Kidney epithelial cell (primary cell): ENCODE data around the gene CCDC87. TPM values are rescaled to one million over a fixed set of nuclear protein-coding genes. Genes with fewer than 3 reads are reported as not detected.
"Not testable (repeated sequence)": the region's sequence is repeated elsewhere in the genome, so short reads cannot be mapped to it uniquely, and the experiment has no call there.

Experiments used
- DNase-seq: peaks from one replicate; pipeline ENCODE4 v3.0.0-alpha.2; 2010; ENCODE audit warnings: low read depth
- H3K27me3 ChIP-seq: 2 replicates; pipeline ENCODE4 v1.6.0; 2011; ENCODE audit warnings: low read length; ENCODE audit not compliant: control insufficient read depth, insufficient read depth
- H3K36me3 ChIP-seq: 2 replicates; pipeline ENCODE4 v1.5.1; 2011; ENCODE audit warnings: low read length; ENCODE audit not compliant: control insufficient read depth, insufficient read depth
- H3K4me3 ChIP-seq: 2 replicates; pipeline ENCODE4 v1.5.1; 2011; ENCODE audit warnings: low read depth, mild to moderate bottlenecking, control low read depth, low read length
- total RNA-seq: library from RNA; depleted of rRNA; stranded (reverse); fragments of >200 nt; gene quantifications from 2 replicates; pipeline ENCODE4 v1.2.3, GENCODE V29; 2015
- TF ChIP-seq, protein P1 (sequence below): IDR thresholded peaks from 2 replicates; pipeline ENCODE4 v1.5.1; 2011; ENCODE audit warnings: mild to moderate bottlenecking, moderate library complexity, low read length, control low read depth, inconsistent platforms; ENCODE audit not compliant: insufficient read depth, poor library complexity, severe bottlenecking

CCDC87 gene
- total RNA-seq, 1 donor from 2014 or later: 0.58 TPM

DNA sequence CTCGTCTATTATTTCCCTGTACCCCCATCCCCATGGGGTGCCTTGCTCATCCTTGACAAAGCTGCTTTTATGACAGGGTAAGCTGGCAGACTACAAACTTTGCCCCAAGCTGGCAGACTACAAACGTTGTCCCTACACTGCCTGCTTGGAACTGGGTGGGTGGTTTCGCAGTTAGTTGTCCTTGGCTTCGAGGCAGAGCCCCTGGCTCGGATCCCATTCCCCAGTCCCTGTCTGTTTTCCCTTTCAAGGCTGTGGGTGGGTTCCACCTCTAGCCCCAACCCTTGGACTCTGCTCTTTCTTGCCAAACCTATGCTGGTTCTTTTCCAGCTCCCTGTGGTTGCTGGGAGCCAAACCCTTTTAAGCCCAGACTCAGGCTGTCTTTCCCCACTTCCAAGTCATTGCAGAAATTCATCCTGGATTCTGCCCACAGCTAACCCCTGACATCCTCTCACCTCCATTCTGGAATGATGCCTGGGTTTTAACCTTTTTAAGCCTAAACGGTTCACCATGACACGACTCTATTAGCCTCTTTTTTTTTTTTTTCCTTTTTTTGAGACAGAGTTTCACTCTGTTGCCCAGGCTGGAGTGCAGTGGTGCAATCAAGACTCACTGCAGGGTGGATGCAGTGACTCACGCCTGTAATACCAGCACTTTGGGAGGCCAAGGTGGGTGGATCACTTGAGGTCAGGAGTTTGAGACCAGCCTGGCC lies 14.4 kb upstream of the CCDC87 start:
- no peaks in the 10 kb centered on the region for H3K36me3 ChIP-seq
- H3K4me3 ChIP-seq: no peak overlapping the region
- DNase-seq: no peak
- TF ChIP-seq, protein P1, sequence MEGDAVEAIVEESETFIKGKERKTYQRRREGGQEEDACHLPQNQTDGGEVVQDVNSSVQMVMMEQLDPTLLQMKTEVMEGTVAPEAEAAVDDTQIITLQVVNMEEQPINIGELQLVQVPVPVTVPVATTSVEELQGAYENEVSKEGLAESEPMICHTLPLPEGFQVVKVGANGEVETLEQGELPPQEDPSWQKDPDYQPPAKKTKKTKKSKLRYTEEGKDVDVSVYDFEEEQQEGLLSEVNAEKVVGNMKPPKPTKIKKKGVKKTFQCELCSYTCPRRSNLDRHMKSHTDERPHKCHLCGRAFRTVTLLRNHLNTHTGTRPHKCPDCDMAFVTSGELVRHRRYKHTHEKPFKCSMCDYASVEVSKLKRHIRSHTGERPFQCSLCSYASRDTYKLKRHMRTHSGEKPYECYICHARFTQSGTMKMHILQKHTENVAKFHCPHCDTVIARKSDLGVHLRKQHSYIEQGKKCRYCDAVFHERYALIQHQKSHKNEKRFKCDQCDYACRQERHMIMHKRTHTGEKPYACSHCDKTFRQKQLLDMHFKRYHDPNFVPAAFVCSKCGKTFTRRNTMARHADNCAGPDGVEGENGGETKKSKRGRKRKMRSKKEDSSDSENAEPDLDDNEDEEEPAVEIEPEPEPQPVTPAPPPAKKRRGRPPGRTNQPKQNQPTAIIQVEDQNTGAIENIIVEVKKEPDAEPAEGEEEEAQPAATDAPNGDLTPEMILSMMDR: no peak
- no peaks in the 10 kb centered on the region for H3K27me3 ChIP-seq

DNA sequence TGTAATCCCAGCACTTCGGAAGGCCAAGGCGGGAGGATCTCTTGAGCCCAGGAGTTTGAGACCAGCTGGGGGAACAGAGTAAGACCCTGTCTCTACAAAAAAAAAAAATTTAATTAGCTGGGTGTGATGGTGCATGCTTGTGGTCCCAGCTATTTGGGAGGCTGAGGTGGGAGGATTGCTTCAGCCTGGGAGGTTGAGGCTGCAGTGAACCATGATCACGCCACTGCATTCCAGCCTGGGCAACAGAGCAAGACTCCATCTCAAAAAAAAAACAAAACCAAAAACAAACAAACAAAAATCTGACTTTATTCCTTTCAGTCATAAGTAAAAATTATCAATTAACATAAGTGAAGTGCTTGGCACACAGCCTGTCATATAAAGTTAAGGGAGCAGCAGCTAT lies 13.7 kb upstream of the CCDC87 start:
- not testable (repeated sequence) for H3K4me3 ChIP-seq, H3K36me3 ChIP-seq, DNase-seq, H3K27me3 ChIP-seq

DNA sequence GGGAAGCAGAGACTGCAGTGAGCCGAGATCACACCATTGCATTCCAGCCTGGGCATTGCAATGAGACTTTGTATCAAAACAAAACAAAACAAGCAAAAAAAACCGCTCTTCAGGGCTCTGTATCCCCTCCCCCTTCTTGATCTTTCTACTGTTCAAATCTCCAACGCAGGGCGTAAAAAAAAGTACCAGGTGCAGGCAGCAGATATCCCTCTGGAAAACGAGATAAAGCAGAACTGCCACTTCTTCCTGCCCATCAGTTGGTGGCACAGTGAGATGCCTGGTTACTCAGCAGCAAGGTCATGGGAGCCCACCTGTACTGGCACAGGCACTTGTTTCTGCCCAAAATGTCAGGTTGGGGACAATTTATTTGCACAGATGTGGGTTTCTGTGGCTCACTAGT lies 11.3 kb upstream of the CCDC87 start:
- Histone ChIP-seq H3K36me3 (peaks cover 1% of the 10 kb centered on the region), H3K4me3 (no peak overlapping the region)
- TF ChIP-seq, protein P1: no peak

DNA sequence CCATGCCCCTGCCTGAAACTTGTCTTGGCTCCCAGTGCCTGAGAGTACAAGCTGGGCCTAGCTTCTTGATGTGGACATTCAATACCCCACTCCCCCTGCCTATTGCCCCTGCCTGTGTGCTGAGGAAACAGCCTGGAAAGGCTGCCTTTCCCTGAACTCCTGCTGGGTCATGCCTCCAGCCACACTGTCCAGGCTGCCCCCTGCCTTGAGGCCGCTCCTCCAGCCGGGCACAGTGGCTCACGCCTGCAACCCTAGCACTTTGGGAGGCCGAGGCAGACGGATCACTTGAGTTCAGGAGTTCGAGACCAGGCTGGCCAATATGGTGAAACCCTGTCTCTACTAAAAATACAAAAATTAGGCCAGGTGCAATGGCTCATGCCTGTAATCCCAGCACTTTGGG lies 10.2 kb upstream of the CCDC87 start:
- no peak for DNase-seq
- Histone ChIP-seq H3K27me3 (no peaks in the 10 kb centered on the region), H3K36me3 (peaks cover 1% of the 10 kb centered on the region), H3K4me3 (no peak overlapping the region)
- TF ChIP-seq, protein P1: no peak

More for the DNA sequence above, 11.3 kb upstream of the CCDC87 start:
- no peak for DNase-seq
- H3K27me3 ChIP-seq: no peaks in the 10 kb centered on the region

DNA sequence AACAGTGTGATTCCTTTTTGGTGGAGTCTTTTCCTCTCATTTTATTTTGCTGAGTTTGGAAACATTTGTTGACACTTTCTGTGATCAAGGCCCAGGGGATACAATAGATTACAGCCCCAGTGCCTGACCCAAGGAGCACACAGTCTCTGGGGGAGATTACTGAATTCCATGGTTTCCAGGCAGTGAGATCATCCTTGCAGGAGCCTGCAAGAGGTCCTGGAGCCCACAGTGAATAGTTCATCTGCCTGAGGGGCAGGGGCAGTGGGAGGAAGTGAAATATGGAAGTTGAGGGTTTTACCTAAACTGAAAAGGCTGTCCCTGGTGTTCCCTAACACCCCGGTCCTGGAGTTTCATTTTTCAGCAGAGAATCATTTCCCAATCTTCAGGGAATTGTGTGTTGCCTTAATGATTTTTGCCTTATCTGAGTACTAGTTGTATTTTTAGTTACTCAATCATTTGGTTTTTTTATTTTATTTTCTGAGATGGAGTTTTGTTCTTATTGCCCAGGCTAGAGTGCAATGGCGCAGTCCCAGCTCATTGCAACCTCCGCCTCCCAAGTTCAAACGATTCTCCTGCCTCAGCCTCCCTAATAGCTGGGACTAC lies 7.9 kb upstream of the CCDC87 start:
- Histone ChIP-seq H3K4me3 (no peak overlapping the region), H3K36me3 (peaks cover 1% of the 10 kb centered on the region), H3K27me3 (no peaks in the 10 kb centered on the region)
- TF ChIP-seq, protein P1: no peak
- no peak for DNase-seq

DNA sequence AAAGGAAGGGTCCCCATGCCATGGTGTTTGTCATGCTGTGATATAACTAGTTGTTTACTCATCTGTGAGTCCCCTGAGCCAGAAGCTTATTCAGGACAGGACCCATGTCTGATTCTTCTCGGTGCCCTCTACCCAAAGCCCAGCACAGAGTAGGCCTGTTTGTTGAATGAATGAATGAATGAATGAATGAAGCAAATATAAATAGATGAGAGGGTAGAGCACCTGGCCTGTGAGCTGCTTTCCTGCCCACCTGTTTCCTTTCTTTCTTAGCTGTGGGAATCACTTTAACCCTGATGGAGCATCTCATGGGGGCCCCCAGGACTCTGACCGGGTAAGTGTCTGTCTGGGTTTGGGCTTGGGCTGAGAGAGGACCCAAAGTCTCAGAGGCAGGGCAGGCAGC lies 7.4 kb upstream of the CCDC87 start:
- H3K4me3 ChIP-seq: no peak overlapping the region
- peaks cover 1% of the 10 kb centered on the region for H3K36me3 ChIP-seq
- TF ChIP-seq, protein P1: no peak
- no peak for DNase-seq
- no peaks in the 10 kb centered on the region for H3K27me3 ChIP-seq
